Measurements from ENCODE around the gene SPIRE1. TPM values are rescaled to one million over a fixed set of nuclear protein-coding genes. Genes with fewer than 3 reads are reported as not detected.

The SPIRE1 gene
- total RNA-seq: 10 to 100 TPM; 37.4 to 50.8 (median 43.0) TPM

GRCh38 chr18:12657684-12658425, at the start of gene SPIRE1:
Gene SPIRE1, minus strand, starts transcription at chr18:12658107. Its CDS starts 241 bp downstream, at chr18:12657866.
- Histone ChIP-seq H3K4me3 (peak within 1 kb of the TSS; percentile 83 to 84), H3K36me3 (peaks cover 0 to 6% of the 10 kb centered on the region in 2 donors), H3K4me1 (peaks cover 0 to 48% (median 3%) of the 10 kb centered on the region in 3 donors), H3K9me3 (no peaks in the 10 kb centered on the region), H3K27ac (peak within 1 kb of the TSS; percentile 95 to 98 (median 98)), H3K27me3 (no peaks in the 10 kb centered on the region)
- TF ChIP-seq CTCF (IDR thresholded peaks at IDR 0.05) (peak in 1 of 4 experiments; percentile 43), POLR2AphosphoS5 (IDR thresholded peaks at IDR 0.05) (peak; percentile 38), EP300 (IDR thresholded peaks at IDR 0.05) (no peak), POLR2A (IDR thresholded peaks at IDR 0.05) (peak; percentile 70 to 83)
- peak; percentile 90 for ATAC-seq
- WGBS, 2 donors (ENCODE audit: low coverage in 1 of 2): no CpG with 5 or more reads among the region's 112 CpGs

GRCh38 chr18:12703664-12704063, 45.8 kb upstream of the SPIRE1 start:
- no peaks in the 10 kb centered on the region for H3K27me3 ChIP-seq
- no peaks in the 10 kb centered on the region for H3K9me3 ChIP-seq
- peaks cover 0 to 36% of the 10 kb centered on the region in 2 donors for H3K36me3 ChIP-seq
- ATAC-seq: no peak
- TF ChIP-seq EP300 (IDR thresholded peaks at IDR 0.05) (no peak), POLR2AphosphoS5 (IDR thresholded peaks at IDR 0.05) (no peak), POLR2A (IDR thresholded peaks at IDR 0.05) (no peak), CTCF (IDR thresholded peaks at IDR 0.05) (no peak)
- H3K4me1 ChIP-seq: peaks cover 7 to 54% (median 12%) of the 10 kb centered on the region in 3 donors
- H3K4me3 ChIP-seq: peak overlapping the region; percentile 75 to 90
- H3K27ac ChIP-seq: peak overlapping the region; percentile 93 to 98 (median 96)
- 0 to 2% methylated on average over 2 of the region's 2 CpGs for WGBS, 2 donors (ENCODE audit: low coverage in 1 of 2)

GRCh38 chr18:12703096-12703567, 45.2 kb upstream of the SPIRE1 start:
- WGBS, 2 donors (ENCODE audit: low coverage in 1 of 2): 2% methylated on average over 10 to 20 of the region's 28 CpGs
- peak; percentile 62 for ATAC-seq
- TF ChIP-seq EP300 (IDR thresholded peaks at IDR 0.05): no peak
- TF ChIP-seq CTCF (IDR thresholded peaks at IDR 0.05): no peak
- peak; percentile 36 for TF ChIP-seq POLR2AphosphoS5 (IDR thresholded peaks at IDR 0.05)
- peak in 1 of 2 donors; percentile 6 for TF ChIP-seq POLR2A (IDR thresholded peaks at IDR 0.05)

GRCh38 chr18:12702221-12703095, 44.6 kb upstream of the SPIRE1 start, which contains the start of the genes CEP76 and PSMG2:
Gene CEP76, minus strand, starts transcription at chr18:12702723. Its CDS starts 175 bp downstream, at chr18:12702548.
Gene PSMG2, plus strand, starts transcription at chr18:12703042. Its CDS starts 66 bp downstream, at chr18:12703108.
- H3K27me3 ChIP-seq: no peaks in the 10 kb centered on the region
- H3K36me3 ChIP-seq: peaks cover 0 to 31% of the 10 kb centered on the region in 2 donors
- H3K4me1 ChIP-seq: peaks cover 7 to 54% (median 12%) of the 10 kb centered on the region in 3 donors
- no peaks in the 10 kb centered on the region for H3K9me3 ChIP-seq
- peak within 1 kb of the TSS; percentile 93 to 98 (median 96) for H3K27ac ChIP-seq
- H3K4me3 ChIP-seq: peak within 1 kb of the TSS; percentile 75 to 90
- WGBS, 2 donors (ENCODE audit: low coverage in 1 of 2): 0% methylated on average over 7 of the region's 89 CpGs; no CpG with 5 or more reads in 1 of the 2 donors
- peak; percentile 97 for ATAC-seq
- TF ChIP-seq POLR2A (IDR thresholded peaks at IDR 0.05) (peak; percentile 84 to 91), CTCF (IDR thresholded peaks at IDR 0.05) (no peak), POLR2AphosphoS5 (IDR thresholded peaks at IDR 0.05) (peak; percentile 84)

More at GRCh38 chr18:12703096-12703567, 45.2 kb upstream of the SPIRE1 start:
- H3K27ac ChIP-seq: peak overlapping the region; percentile 93 to 98 (median 96)
- peaks cover 0 to 36% of the 10 kb centered on the region in 2 donors for H3K36me3 ChIP-seq
- peaks cover 7 to 54% (median 12%) of the 10 kb centered on the region in 3 donors for H3K4me1 ChIP-seq
- H3K9me3 ChIP-seq: no peaks in the 10 kb centered on the region
- no peaks in the 10 kb centered on the region for H3K27me3 ChIP-seq
- H3K4me3 ChIP-seq: peak overlapping the region; percentile 75 to 90
